ENCODE data around the gene CUEDC2. TPM values are rescaled to one million over a fixed set of nuclear protein-coding genes. Genes with fewer than 3 reads are reported as not detected.

The CUEDC2 gene
- total RNA-seq, 1 experiment from 2014 or later: 40.2 TPM

DNA sequence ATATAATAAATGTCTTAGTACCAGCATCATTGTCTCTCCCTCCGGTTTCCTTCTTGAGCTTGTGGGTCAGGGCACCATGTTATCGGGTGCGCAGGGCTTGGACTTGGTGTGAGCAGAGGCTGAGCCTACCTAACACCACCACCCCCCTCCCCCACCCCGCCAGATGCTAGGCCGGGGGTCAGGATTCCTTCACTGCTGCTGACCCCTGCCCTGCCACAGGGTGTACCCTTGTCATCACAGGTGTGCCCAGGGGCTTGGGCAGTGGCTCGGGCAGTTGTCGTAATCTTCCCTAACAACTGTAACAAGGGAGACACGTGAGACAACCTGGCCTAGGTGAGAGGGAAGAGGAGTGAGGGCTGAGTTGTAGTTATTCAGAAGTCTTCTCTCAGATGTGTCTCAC lies 49.5 kb downstream of the CUEDC2 start:
- DNase-seq (ENCODE audit: low spot score) (no peak), ATAC-seq (no peak)
- ChIA-PET POLR2A (no interaction called here), CTCF (interaction anchor here (0.6 to 4.7 kb wide), 9 partner anchors 12 to 213 kb away, joined by 3 to 79 read pairs (median 26); partner anchors contain the start of gene NFKB2)
- TF ChIP-seq RORB (CRISPR knock-in tag; IDR thresholded peaks at IDR 0.05): no peak
- TF ChIP-seq JAZF1 (CRISPR knock-in tag; IDR thresholded peaks at IDR 0.05): no peak
- TF ChIP-seq, protein P1, sequence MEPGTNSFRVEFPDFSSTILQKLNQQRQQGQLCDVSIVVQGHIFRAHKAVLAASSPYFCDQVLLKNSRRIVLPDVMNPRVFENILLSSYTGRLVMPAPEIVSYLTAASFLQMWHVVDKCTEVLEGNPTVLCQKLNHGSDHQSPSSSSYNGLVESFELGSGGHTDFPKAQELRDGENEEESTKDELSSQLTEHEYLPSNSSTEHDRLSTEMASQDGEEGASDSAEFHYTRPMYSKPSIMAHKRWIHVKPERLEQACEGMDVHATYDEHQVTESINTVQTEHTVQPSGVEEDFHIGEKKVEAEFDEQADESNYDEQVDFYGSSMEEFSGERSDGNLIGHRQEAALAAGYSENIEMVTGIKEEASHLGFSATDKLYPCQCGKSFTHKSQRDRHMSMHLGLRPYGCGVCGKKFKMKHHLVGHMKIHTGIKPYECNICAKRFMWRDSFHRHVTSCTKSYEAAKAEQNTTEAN (CRISPR knock-in tag; IDR thresholded peaks at IDR 0.05): no peak
- no peak for TF ChIP-seq GTF2I (CRISPR knock-in tag; conservative IDR thresholded peaks at IDR 0.05)
- TF ChIP-seq, protein P2, sequence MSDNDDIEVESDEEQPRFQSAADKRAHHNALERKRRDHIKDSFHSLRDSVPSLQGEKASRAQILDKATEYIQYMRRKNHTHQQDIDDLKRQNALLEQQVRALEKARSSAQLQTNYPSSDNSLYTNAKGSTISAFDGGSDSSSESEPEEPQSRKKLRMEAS (CRISPR knock-in tag; IDR thresholded peaks at IDR 0.05): no peak
- TF ChIP-seq EMX1 (CRISPR knock-in tag; IDR thresholded peaks at IDR 0.05): no peak
- TF ChIP-seq GABPB1 (CRISPR knock-in tag; IDR thresholded peaks at IDR 0.05): no peak
- no peak for TF ChIP-seq ZNF317 (CRISPR knock-in tag; IDR thresholded peaks at IDR 0.05; ENCODE audit: borderline replicate concordance, low read depth)
- TF ChIP-seq, protein P3, sequence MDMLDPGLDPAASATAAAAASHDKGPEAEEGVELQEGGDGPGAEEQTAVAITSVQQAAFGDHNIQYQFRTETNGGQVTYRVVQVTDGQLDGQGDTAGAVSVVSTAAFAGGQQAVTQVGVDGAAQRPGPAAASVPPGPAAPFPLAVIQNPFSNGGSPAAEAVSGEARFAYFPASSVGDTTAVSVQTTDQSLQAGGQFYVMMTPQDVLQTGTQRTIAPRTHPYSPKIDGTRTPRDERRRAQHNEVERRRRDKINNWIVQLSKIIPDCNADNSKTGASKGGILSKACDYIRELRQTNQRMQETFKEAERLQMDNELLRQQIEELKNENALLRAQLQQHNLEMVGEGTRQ (CRISPR knock-in tag; IDR thresholded peaks at IDR 0.05): no peak
- TF ChIP-seq TEAD4 (CRISPR knock-in tag; IDR thresholded peaks at IDR 0.05): no peak
- no peaks in the 10 kb centered on the region for H3K4me1 Mint-ChIP-seq
- H3K4me3 Mint-ChIP-seq: no peak overlapping the region
- H3K27me3 Mint-ChIP-seq (ENCODE audit: low read depth): no peaks in the 10 kb centered on the region; the same call in 1 of the 2 replicates
- no peaks in the 10 kb centered on the region for H3K9me3 Mint-ChIP-seq
- H3K36me3 Mint-ChIP-seq: peaks cover 4% of the 10 kb centered on the region; the same call in 1 of the 2 replicates
- no peak overlapping the region for H3K27ac Mint-ChIP-seq

DNA sequence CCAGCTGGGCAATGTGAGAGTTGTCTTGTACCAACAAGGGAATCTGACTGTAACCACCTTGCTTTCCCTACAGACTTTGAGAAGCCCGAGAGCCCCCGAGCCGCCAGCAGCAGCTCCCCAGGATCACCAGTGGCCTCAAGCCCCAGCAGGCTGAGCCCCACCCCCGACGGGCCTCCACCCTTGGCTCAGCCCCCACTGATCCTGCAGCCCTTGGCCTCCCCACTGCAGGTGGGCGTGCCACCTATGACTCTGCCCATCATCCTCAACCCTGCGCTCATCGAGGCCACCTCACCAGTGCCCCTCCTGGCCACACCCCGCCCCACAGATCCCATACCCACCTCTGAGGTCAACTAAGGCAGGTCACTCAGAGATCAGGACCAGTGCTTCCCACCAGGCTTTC lies 50.4 kb downstream of the CUEDC2 start:
- no peak for TF ChIP-seq GTF2I (CRISPR knock-in tag; conservative IDR thresholded peaks at IDR 0.05)
- TF ChIP-seq ELF4 (CRISPR knock-in tag; IDR thresholded peaks at IDR 0.05; ENCODE audit: low read depth): no peak
- TF ChIP-seq ZNF317 (CRISPR knock-in tag; IDR thresholded peaks at IDR 0.05; ENCODE audit: borderline replicate concordance, low read depth): no peak
- TF ChIP-seq RELA (CRISPR knock-in tag; IDR thresholded peaks at IDR 0.05; ENCODE audit: borderline replicate concordance): no peak
- TF ChIP-seq ZNF219 (CRISPR knock-in tag; IDR thresholded peaks at IDR 0.05; ENCODE audit: borderline replicate concordance): no peak
- TF ChIP-seq TP53 (CRISPR knock-in tag; IDR thresholded peaks at IDR 0.05): no peak
- no peak for TF ChIP-seq HMGA2 (CRISPR knock-in tag; IDR thresholded peaks at IDR 0.05)
- no peak for TF ChIP-seq CBFB (CRISPR knock-in tag; IDR thresholded peaks at IDR 0.05; ENCODE audit: low read depth)
- TF ChIP-seq FOXK1 (CRISPR knock-in tag; IDR thresholded peaks at IDR 0.05): no peak
- TF ChIP-seq, protein P4, sequence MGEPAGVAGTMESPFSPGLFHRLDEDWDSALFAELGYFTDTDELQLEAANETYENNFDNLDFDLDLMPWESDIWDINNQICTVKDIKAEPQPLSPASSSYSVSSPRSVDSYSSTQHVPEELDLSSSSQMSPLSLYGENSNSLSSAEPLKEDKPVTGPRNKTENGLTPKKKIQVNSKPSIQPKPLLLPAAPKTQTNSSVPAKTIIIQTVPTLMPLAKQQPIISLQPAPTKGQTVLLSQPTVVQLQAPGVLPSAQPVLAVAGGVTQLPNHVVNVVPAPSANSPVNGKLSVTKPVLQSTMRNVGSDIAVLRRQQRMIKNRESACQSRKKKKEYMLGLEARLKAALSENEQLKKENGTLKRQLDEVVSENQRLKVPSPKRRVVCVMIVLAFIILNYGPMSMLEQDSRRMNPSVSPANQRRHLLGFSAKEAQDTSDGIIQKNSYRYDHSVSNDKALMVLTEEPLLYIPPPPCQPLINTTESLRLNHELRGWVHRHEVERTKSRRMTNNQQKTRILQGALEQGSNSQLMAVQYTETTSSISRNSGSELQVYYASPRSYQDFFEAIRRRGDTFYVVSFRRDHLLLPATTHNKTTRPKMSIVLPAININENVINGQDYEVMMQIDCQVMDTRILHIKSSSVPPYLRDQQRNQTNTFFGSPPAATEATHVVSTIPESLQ (CRISPR knock-in tag; IDR thresholded peaks at IDR 0.05): no peak
- no peak for TF ChIP-seq ETV6 (CRISPR knock-in tag; IDR thresholded peaks at IDR 0.05)
- TF ChIP-seq, protein P5, sequence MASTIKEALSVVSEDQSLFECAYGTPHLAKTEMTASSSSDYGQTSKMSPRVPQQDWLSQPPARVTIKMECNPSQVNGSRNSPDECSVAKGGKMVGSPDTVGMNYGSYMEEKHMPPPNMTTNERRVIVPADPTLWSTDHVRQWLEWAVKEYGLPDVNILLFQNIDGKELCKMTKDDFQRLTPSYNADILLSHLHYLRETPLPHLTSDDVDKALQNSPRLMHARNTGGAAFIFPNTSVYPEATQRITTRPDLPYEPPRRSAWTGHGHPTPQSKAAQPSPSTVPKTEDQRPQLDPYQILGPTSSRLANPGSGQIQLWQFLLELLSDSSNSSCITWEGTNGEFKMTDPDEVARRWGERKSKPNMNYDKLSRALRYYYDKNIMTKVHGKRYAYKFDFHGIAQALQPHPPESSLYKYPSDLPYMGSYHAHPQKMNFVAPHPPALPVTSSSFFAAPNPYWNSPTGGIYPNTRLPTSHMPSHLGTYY (CRISPR knock-in tag; IDR thresholded peaks at IDR 0.05): no peak
- TF ChIP-seq RORB (CRISPR knock-in tag; IDR thresholded peaks at IDR 0.05): no peak
- TF ChIP-seq, protein P6, sequence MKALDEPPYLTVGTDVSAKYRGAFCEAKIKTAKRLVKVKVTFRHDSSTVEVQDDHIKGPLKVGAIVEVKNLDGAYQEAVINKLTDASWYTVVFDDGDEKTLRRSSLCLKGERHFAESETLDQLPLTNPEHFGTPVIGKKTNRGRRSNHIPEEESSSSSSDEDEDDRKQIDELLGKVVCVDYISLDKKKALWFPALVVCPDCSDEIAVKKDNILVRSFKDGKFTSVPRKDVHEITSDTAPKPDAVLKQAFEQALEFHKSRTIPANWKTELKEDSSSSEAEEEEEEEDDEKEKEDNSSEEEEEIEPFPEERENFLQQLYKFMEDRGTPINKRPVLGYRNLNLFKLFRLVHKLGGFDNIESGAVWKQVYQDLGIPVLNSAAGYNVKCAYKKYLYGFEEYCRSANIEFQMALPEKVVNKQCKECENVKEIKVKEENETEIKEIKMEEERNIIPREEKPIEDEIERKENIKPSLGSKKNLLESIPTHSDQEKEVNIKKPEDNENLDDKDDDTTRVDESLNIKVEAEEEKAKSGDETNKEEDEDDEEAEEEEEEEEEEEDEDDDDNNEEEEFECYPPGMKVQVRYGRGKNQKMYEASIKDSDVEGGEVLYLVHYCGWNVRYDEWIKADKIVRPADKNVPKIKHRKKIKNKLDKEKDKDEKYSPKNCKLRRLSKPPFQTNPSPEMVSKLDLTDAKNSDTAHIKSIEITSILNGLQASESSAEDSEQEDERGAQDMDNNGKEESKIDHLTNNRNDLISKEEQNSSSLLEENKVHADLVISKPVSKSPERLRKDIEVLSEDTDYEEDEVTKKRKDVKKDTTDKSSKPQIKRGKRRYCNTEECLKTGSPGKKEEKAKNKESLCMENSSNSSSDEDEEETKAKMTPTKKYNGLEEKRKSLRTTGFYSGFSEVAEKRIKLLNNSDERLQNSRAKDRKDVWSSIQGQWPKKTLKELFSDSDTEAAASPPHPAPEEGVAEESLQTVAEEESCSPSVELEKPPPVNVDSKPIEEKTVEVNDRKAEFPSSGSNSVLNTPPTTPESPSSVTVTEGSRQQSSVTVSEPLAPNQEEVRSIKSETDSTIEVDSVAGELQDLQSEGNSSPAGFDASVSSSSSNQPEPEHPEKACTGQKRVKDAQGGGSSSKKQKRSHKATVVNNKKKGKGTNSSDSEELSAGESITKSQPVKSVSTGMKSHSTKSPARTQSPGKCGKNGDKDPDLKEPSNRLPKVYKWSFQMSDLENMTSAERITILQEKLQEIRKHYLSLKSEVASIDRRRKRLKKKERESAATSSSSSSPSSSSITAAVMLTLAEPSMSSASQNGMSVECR (CRISPR knock-in tag; IDR thresholded peaks at IDR 0.05; ENCODE audit: borderline replicate concordance): no peak
- TF ChIP-seq, protein P2 (CRISPR knock-in tag; IDR thresholded peaks at IDR 0.05): no peak
- TF ChIP-seq, protein P7, sequence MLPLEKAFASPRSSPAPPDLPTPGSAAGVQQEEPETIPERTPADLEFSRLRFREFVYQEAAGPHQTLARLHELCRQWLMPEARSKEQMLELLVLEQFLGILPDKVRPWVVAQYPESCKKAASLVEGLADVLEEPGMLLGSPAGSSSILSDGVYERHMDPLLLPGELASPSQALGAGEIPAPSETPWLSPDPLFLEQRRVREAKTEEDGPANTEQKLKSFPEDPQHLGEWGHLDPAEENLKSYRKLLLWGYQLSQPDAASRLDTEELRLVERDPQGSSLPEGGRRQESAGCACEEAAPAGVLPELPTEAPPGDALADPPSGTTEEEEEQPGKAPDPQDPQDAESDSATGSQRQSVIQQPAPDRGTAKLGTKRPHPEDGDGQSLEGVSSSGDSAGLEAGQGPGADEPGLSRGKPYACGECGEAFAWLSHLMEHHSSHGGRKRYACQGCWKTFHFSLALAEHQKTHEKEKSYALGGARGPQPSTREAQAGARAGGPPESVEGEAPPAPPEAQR (CRISPR knock-in tag; IDR thresholded peaks at IDR 0.05): no peak
- no peak overlapping the region for H3K4me3 Mint-ChIP-seq
- peaks cover 4% of the 10 kb centered on the region; the same call in 1 of the 2 replicates for H3K36me3 Mint-ChIP-seq
- H3K4me1 Mint-ChIP-seq: no peaks in the 10 kb centered on the region
- no peak overlapping the region for H3K27ac Mint-ChIP-seq
- ChIA-PET CTCF (interaction anchor here (0.7 to 4.7 kb wide), 7 partner anchors 13 to 212 kb away, joined by 4 to 79 read pairs (median 20); partner anchors contain the start of gene NFKB2), POLR2A (interaction anchor here (0.6 kb wide), 1 partner anchor 152 kb away, joined by 4 read pairs; no protein-coding TSS in a partner anchor)
- ATAC-seq (no peak), DNase-seq (ENCODE audit: low spot score) (no peak)
- no peaks in the 10 kb centered on the region; the same call in 1 of the 2 replicates for H3K27me3 Mint-ChIP-seq (ENCODE audit: low read depth)
- H3K9me3 Mint-ChIP-seq: no peaks in the 10 kb centered on the region

All from WTC11 (cell line).